ENCODE measurements around the gene MCTP2.

DNA sequence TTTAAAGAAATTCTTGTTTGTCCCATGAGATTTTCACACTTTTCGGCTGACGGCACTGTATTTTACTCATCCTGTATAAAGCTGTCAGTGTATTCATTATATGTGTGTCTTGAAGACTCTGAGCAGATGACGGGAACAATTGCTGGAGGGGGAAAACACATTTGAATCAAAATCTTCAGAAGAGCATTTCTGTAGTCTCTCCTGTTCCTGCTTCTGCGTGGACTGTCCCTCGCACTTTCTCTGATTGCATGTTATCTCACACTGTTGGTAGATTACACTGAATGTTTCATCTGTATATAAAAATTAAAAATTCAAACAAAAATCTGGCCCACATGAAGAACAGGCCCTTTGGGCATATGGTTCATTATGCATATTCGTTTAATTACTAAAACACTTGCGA is 184.9 kb downstream of the MCTP2 start:
- TF ChIP-seq, protein P1, sequence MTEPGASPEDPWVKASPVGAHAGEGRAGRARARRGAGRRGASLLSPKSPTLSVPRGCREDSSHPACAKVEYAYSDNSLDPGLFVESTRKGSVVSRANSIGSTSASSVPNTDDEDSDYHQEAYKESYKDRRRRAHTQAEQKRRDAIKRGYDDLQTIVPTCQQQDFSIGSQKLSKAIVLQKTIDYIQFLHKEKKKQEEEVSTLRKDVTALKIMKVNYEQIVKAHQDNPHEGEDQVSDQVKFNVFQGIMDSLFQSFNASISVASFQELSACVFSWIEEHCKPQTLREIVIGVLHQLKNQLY (CRISPR knock-in tag; IDR thresholded peaks at IDR 0.05), result no peak
- TF ChIP-seq, protein P2, sequence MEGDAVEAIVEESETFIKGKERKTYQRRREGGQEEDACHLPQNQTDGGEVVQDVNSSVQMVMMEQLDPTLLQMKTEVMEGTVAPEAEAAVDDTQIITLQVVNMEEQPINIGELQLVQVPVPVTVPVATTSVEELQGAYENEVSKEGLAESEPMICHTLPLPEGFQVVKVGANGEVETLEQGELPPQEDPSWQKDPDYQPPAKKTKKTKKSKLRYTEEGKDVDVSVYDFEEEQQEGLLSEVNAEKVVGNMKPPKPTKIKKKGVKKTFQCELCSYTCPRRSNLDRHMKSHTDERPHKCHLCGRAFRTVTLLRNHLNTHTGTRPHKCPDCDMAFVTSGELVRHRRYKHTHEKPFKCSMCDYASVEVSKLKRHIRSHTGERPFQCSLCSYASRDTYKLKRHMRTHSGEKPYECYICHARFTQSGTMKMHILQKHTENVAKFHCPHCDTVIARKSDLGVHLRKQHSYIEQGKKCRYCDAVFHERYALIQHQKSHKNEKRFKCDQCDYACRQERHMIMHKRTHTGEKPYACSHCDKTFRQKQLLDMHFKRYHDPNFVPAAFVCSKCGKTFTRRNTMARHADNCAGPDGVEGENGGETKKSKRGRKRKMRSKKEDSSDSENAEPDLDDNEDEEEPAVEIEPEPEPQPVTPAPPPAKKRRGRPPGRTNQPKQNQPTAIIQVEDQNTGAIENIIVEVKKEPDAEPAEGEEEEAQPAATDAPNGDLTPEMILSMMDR (IDR thresholded peaks at IDR 0.05), result no peak
- no peak for TF ChIP-seq ZNF416 (CRISPR knock-in tag; IDR thresholded peaks at IDR 0.05)
- TF ChIP-seq ESRRA (CRISPR knock-in tag; IDR thresholded peaks at IDR 0.05; ENCODE audit: borderline replicate concordance), result no peak
- TF ChIP-seq SP1 (CRISPR knock-in tag; conservative IDR thresholded peaks at IDR 0.05), result no peak
- TF ChIP-seq, protein P3, sequence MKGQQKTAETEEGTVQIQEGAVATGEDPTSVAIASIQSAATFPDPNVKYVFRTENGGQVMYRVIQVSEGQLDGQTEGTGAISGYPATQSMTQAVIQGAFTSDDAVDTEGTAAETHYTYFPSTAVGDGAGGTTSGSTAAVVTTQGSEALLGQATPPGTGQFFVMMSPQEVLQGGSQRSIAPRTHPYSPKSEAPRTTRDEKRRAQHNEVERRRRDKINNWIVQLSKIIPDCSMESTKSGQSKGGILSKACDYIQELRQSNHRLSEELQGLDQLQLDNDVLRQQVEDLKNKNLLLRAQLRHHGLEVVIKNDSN (CRISPR knock-in tag; IDR thresholded peaks at IDR 0.05), result no peak
- TF ChIP-seq PRRX2 (CRISPR knock-in tag; IDR thresholded peaks at IDR 0.05), result no peak
- no peak for TF ChIP-seq ATF1 (CRISPR knock-in tag; IDR thresholded peaks at IDR 0.05)
- no peak for TF ChIP-seq ZNF263 (CRISPR knock-in tag; IDR thresholded peaks at IDR 0.05; ENCODE audit: low read depth)
- TF ChIP-seq CREM (CRISPR knock-in tag; IDR thresholded peaks at IDR 0.05), result no peak
- TF ChIP-seq, protein P4, sequence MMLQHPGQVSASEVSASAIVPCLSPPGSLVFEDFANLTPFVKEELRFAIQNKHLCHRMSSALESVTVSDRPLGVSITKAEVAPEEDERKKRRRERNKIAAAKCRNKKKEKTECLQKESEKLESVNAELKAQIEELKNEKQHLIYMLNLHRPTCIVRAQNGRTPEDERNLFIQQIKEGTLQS (CRISPR knock-in tag; conservative IDR thresholded peaks at IDR 0.05), result no peak
- TF ChIP-seq, protein P5, sequence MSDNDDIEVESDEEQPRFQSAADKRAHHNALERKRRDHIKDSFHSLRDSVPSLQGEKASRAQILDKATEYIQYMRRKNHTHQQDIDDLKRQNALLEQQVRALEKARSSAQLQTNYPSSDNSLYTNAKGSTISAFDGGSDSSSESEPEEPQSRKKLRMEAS (CRISPR knock-in tag; IDR thresholded peaks at IDR 0.05), result no peak

Measured in WTC11 (cell line).